DOHH2 (cell line): ENCODE measurements around the gene PTTG1.

Experiments
- EZH2phosphoT487 ChIP-seq: fragments of 200-600 bp; sonication (generic); IDR thresholded peaks from 2 replicates; pipeline ENCODE4 v1.6.1; 2017; ENCODE audit warnings: borderline replicate concordance, mild to moderate bottlenecking, antibody characterized with exemption, low read length, moderate library complexity, mixed read lengths
- TF ChIP-seq, protein P1 (sequence below): fragments of 200-600 bp; sonication (generic); IDR thresholded peaks from one replicate; pipeline ENCODE4 v1.5.1; 2014; ENCODE audit warnings: antibody characterized with exemption, mild to moderate bottlenecking, low read depth, low read length; ENCODE audit not compliant: poor library complexity, severe bottlenecking

DNA sequence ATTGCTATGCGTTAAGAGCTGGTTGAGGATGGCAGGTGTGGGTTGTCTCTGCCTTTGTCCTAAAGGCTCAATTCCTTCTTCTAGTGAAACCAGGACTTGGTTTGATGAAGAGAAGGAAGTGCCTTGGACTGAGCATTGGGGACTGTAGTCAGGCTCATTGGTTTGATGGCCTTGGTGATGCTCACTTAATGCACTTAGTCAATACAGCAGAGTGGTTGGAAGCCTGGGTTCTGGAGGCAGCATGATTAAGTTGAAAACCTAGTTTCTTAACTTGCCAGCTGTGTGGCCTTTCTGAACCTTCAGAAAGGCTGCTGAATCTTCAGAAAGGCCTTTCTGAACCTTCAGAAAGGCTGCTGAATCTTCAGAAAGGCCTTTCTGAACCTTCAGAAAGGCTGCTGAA, 52.4 kb downstream of the PTTG1 start:
- TF ChIP-seq, protein P1, sequence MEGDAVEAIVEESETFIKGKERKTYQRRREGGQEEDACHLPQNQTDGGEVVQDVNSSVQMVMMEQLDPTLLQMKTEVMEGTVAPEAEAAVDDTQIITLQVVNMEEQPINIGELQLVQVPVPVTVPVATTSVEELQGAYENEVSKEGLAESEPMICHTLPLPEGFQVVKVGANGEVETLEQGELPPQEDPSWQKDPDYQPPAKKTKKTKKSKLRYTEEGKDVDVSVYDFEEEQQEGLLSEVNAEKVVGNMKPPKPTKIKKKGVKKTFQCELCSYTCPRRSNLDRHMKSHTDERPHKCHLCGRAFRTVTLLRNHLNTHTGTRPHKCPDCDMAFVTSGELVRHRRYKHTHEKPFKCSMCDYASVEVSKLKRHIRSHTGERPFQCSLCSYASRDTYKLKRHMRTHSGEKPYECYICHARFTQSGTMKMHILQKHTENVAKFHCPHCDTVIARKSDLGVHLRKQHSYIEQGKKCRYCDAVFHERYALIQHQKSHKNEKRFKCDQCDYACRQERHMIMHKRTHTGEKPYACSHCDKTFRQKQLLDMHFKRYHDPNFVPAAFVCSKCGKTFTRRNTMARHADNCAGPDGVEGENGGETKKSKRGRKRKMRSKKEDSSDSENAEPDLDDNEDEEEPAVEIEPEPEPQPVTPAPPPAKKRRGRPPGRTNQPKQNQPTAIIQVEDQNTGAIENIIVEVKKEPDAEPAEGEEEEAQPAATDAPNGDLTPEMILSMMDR: no peak
- no peak for TF ChIP-seq EZH2phosphoT487
